HCT116 (cell line): ENCODE measurements around the gene COMMD10. TPM values are rescaled to one million over a fixed set of nuclear protein-coding genes. Genes with fewer than 3 reads are reported as not detected.

Source experiments
- ATAC-seq: fragments of 200-7000 bp; cut with Tn5 transposase; 2 replicates; pipeline ENCODE4 v1.9.1; 2020; ENCODE audit warnings: mild to moderate bottlenecking, moderate library complexity
- BruUV-seq: library from RNA; stranded (reverse); fragments of 400-500 nt; replicated peaks from 2 replicates; lab custom pipeline; 2021; lab: Mats Ljungman, UMichigan
- CTCF ChIA-PET: fragments of 300-600 bp; sonication (Branson Sonifier 250); formaldehyde crosslinking; loops from one replicate; lab custom pipeline; 2021; ENCODE audit warnings: antibody characterized with exemption; lab: Charles Lee
- POLR2A ChIA-PET: fragments of 300-600, 350-600 bp; sonication (Branson Sonifier 250); formaldehyde crosslinking; loops from one replicate; lab custom pipeline; 2021; ENCODE audit warnings: antibody characterized with exemption; lab: Charles Lee
- RAD21 ChIA-PET, 2 experiments: fragments of 300-600 bp; sonication (Branson Sonifier 250); formaldehyde crosslinking; loops; one replicate each; lab custom pipeline; 2023; ENCODE audit warnings: low total read pairs in 2 of 2; ENCODE audit not compliant: uncharacterized antibody in 2 of 2, unreplicated experiment in 2 of 2, low non-redundant PET in 1 of 2; lab: Charles Lee
- DNase-seq: peaks from one replicate; pipeline ENCODE4 v3.0.0-alpha.2; 2010; ENCODE audit warnings: low read depth, low spot score
- H2AFZ ChIP-seq: fragments of 200-600 bp; shearing (Covaris generic), sonication (generic); 2 replicates; pipeline ENCODE4 v1.6.1; 2017; ENCODE audit warnings: low read depth, mixed run types, mixed read lengths, antibody characterized with exemption, low read length; ENCODE audit not compliant: poor library complexity, severe bottlenecking
- H3K27ac ChIP-seq: 2 replicates; pipeline ENCODE4 v1.5.1; 2012; ENCODE audit warnings: low read depth, low read length
- H3K27me3 ChIP-seq: fragments of 200-600 bp; sonication (generic); 2 replicates; pipeline ENCODE4 v1.6.1; 2016; ENCODE audit warnings: mixed run types, low read length, mixed read lengths; ENCODE audit not compliant: insufficient read depth
- H3K36me3 ChIP-seq, 2 experiments: fragments of 200-500 bp in 1 of 2; fragments of 200-600 bp in 1 of 2; sonication (Bioruptor generic) in 1 of 2; sonication (generic) in 1 of 2; 2 replicates each; pipeline versions ENCODE4 v1.5.1 to v1.6.1; 2014 to 2016; ENCODE audit warnings: low read length in 2 of 2, inconsistent platforms in 1 of 2, mixed read lengths in 1 of 2, mixed run types in 1 of 2; ENCODE audit not compliant: insufficient read depth in 2 of 2, control insufficient read depth in 1 of 2
- H3K4me1 ChIP-seq, 2 experiments: fragments of 200-600 bp in 1 of 2; sonication (generic) in 1 of 2; 2 replicates each; pipeline versions ENCODE4 v1.5.1 to v1.6.1; 2012 to 2017; ENCODE audit warnings: low read length in 2 of 2, inconsistent platforms in 1 of 2, mild to moderate bottlenecking in 1 of 2, mixed read lengths in 1 of 2, mixed run types in 1 of 2, moderate library complexity in 1 of 2; ENCODE audit not compliant: insufficient read depth in 2 of 2, control insufficient read depth in 1 of 2
- H3K4me2 ChIP-seq: fragments of 200-600 bp; sonication (generic); 2 replicates; pipeline ENCODE4 v1.6.1; 2017; ENCODE audit warnings: mixed run types, low read length, mixed read lengths
- H3K4me3 ChIP-seq, 2 experiments: fragments of 200-600 bp in 1 of 2; sonication (generic) in 1 of 2; replicated peaks in 1 of 2; 2 replicates each; pipeline ENCODE4 v1.5.1; 2011 to 2016; ENCODE audit warnings: low read length in 2 of 2, control low read depth in 1 of 2, low read depth in 1 of 2, mild to moderate bottlenecking in 1 of 2, mixed read lengths in 1 of 2, mixed run types in 1 of 2
- H3K79me2 ChIP-seq: fragments of 200-600 bp; sonication (generic); 2 replicates; pipeline ENCODE4 v1.6.1; 2017; ENCODE audit warnings: mild to moderate bottlenecking, mixed run types, low read length, moderate library complexity, mixed read lengths; ENCODE audit not compliant: insufficient read depth
- H3K9ac ChIP-seq: fragments of 200-600 bp; sonication (generic); 2 replicates; pipeline ENCODE4 v1.6.1; 2016; ENCODE audit warnings: low read length, mixed read lengths
- H3K9me2 ChIP-seq: fragments of 200-600 bp; sonication (generic), shearing (Covaris generic); 2 replicates; pipeline ENCODE4 v1.6.1; 2017; ENCODE audit warnings: mixed run types, mild to moderate bottlenecking, moderate library complexity; ENCODE audit not compliant: insufficient read depth
- H3K9me3 ChIP-seq, 2 experiments: fragments of 200-500 bp in 1 of 2; fragments of 200-600 bp in 1 of 2; sonication (Bioruptor generic) in 1 of 2; sonication (generic) in 1 of 2; 2 replicates each; pipeline ENCODE4 v1.6.1; 2014 to 2017; ENCODE audit warnings: low read length in 2 of 2, mixed read lengths in 2 of 2, inconsistent platforms in 1 of 2, low read depth in 1 of 2, mild to moderate bottlenecking in 1 of 2, mixed run types in 1 of 2, moderate library complexity in 1 of 2; ENCODE audit not compliant: control insufficient read depth in 1 of 2, insufficient read depth in 1 of 2
- H4K20me1 ChIP-seq: fragments of 200-600 bp; sonication (generic), shearing (Covaris generic); 2 replicates; pipeline ENCODE4 v1.6.1; 2017; ENCODE audit warnings: mixed run types, mild to moderate bottlenecking, moderate library complexity; ENCODE audit not compliant: insufficient read depth
- CBX3 ChIP-seq: IDR thresholded peaks from 2 replicates; pipeline ENCODE4 v1.6.1; 2012; ENCODE audit warnings: low read depth
- CEBPB ChIP-seq: IDR thresholded peaks from 2 replicates; pipeline ENCODE4 v1.6.1; 2012; ENCODE audit warnings: low read depth
- EZH2phosphoT487 ChIP-seq: fragments of 200-600 bp; IDR thresholded peaks from 2 replicates; pipeline ENCODE4 v1.6.1; 2018; ENCODE audit warnings: antibody characterized with exemption, borderline replicate concordance
- JUND ChIP-seq: IDR thresholded peaks from 2 replicates; pipeline ENCODE4 v1.6.1; 2012
- MAX ChIP-seq: IDR thresholded peaks from 2 replicates; pipeline ENCODE4 v1.6.1; 2012
- POLR2A ChIP-seq: IDR thresholded peaks from 2 replicates; pipeline ENCODE4 v1.7.0; 2011; ENCODE audit warnings: borderline replicate concordance; ENCODE audit not compliant: insufficient read depth, insufficient read length; ENCODE audit errors: extremely low read depth
- POLR2AphosphoS5 ChIP-seq: IDR thresholded peaks from 2 replicates; pipeline ENCODE4 v1.6.1; 2011; ENCODE audit warnings: mild to moderate bottlenecking, low read depth, low read length, moderate library complexity
- SRF ChIP-seq: IDR thresholded peaks from 2 replicates; pipeline ENCODE4 v1.6.1; 2012; ENCODE audit warnings: low read depth
- ZNF274 ChIP-seq: fragments of 200-500 bp; sonication (Bioruptor generic); IDR thresholded peaks from 2 replicates; pipeline ENCODE4 v1.6.1; 2014; ENCODE audit warnings: mild to moderate bottlenecking, low read depth, low read length, inconsistent platforms
- intact Hi-C: fragments of 100-400 bp; cut with micrococcal nuclease; formaldehyde crosslinking; loops from 2 replicates; pipeline ENCODE4 v1.10.0; 2022
- total RNA-seq: library from RNA; stranded (reverse); gene quantifications from one replicate; pipeline ENCODE4 v1.2.1, GENCODE V29; 2021; ENCODE audit not compliant: unreplicated experiment

Gene COMMD10
- total RNA-seq, 1 experiment from 2014 or later = 35.3 TPM

DNA sequence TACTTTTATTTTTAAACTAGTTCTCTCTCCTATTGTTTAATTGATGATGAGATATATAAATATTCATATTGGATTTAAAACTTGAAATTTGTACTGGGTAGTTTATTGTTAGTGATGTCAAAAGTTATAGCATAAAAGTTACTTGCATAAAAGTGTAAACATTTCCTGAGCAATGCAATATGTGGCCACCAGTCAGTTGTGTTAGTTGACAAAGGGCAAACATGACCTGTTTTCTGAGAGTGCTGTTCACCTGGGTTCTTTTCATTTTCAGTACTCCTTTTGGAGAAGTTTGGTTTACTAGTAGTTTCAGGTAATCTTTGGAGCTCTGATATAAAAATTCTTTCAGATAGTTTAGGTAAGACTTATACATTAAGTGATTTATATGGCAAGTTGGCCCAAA is 69.4 kb downstream of the COMMD10 start:
- Histone ChIP-seq H3K4me2 (no peak overlapping the region), H3K79me2 (no peaks in the 10 kb centered on the region), H3K4me1 (no peaks in the 10 kb centered on the region), H3K27ac (no peak overlapping the region), H3K36me3 (no peaks in the 10 kb centered on the region), H2AFZ (no peak overlapping the region), H3K9me2 (no peaks in the 10 kb centered on the region), H3K9me3 (no peaks in the 10 kb centered on the region), H3K4me3 (no peak overlapping the region), H3K27me3 (no peaks in the 10 kb centered on the region), H4K20me1 (no peaks in the 10 kb centered on the region), H3K9ac (no peak overlapping the region)
- BruUV-seq = no TSS peak
- CTCF ChIA-PET = interaction anchor here (1.1 kb wide), 1 partner anchor 11 kb away, joined by 4 read pairs; no protein-coding TSS in a partner anchor
- no peak for TF ChIP-seq ZNF274
- no peak for TF ChIP-seq POLR2AphosphoS5
- TF ChIP-seq SRF = no peak
- no peak for TF ChIP-seq MAX
- POLR2A ChIA-PET = no interaction called here
- RAD21 ChIA-PET = no interaction called here
- intact Hi-C loops = no loop called here
- ATAC-seq = no peak
- DNase-seq = no peak

- CTCF ChIA-PET = no interaction called here
- no peak for DNase-seq
- Histone ChIP-seq H3K36me3 (no peaks in the 10 kb centered on the region), H3K9me2 (no peaks in the 10 kb centered on the region), H3K9me3 (no peaks in the 10 kb centered on the region), H2AFZ (no peak overlapping the region), H3K4me3 (no peak overlapping the region), H3K79me2 (no peaks in the 10 kb centered on the region), H3K4me2 (no peak overlapping the region), H3K27me3 (no peaks in the 10 kb centered on the region), H3K4me1 (no peaks in the 10 kb centered on the region), H3K9ac (no peak overlapping the region), H4K20me1 (no peaks in the 10 kb centered on the region), H3K27ac (no peak overlapping the region)
- intact Hi-C loops = no loop called here
- no TSS peak for BruUV-seq
- ATAC-seq = no peak
- RAD21 ChIA-PET = no interaction called here
- TF ChIP-seq POLR2A (no peak), CEBPB (no peak), JUND (no peak), EZH2phosphoT487 (no peak), CBX3 (no peak)
- POLR2A ChIA-PET = no interaction called here
Measured at GRCh38 chr5:116154931-116155330, 70.1 kb downstream of the COMMD10 start.
